Inflammatory macrophage treated with lipopolysaccharide for 4 hours (primary cell): ENCODE measurements around the gene SUFU.
"Not testable (repeated sequence)": the region's sequence is repeated elsewhere in the genome, so short reads cannot be mapped to it uniquely, and the experiment has no call there.

Source experiments
- DNase-seq: peaks from one replicate; pipeline ENCODE4 v3.0.0-alpha.2; 2020

Gene SUFU

DNA sequence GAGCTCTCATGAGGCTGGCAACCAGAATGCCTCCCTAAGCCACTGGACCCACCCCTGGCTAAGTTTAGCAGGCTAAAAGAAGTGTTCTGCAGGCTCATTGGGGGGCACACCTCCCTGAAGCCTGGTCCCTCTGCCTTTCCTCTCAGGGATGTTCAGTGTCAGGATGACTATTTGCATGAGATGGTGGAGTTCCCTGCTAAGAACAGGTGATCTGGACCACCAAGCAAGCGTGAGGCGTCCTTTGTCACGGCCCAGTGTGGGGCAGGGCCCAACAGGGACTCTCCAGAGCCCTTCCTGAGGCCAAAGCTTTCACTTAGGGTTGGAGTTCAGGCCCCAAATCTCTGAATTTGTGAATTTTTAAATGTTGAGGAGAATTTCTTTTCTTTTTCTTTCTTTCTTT, 12.0 kb downstream of the SUFU start:
- no peak for DNase-seq

DNA sequence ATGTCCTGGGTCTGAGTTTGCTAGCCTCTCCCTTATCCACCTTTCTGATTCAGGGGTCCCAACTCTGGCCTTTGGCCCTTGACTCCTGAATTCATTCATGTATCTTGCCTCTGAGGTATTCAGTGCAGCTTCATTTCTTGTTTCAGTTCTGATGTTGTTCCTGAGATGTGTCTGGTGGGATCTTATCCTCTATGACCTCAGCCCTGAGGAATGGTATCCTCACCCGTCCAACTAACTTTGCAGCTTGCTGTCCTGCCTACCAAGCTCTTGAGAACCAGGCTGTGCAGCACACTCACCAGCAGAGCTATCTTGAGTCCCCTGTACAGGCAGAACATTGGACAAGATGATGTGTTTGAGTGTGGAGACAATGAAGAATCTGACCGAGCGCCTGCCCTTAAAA, 13.8 kb downstream of the SUFU start:
- no peak for DNase-seq

DNA sequence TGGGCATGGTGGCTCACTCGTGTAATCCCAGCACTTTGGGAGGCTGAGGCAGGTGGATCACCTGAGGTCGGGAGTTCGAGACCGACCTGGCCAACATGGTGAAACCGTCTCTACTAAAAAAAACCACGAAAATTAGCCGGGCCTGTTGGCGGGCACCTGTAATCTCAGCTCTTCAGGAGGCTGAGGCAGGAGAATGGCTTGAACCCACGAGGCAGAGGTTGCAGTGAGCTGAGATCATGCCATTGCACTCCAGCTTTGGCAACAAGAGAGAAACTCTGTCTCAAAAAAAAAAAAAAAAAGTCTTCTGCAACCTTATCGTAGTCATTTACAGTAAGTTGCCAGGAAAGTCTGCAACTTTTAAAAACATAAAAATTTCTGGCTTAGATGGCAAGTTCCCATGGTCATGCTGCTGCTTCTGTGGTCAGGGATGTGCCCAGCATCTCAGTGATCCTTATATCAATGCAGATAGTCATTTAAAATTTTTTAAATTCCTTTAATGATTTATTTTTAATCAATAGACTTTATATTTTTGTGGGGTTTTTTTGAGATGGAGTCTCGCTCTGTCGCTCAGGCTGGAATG, 15.6 kb downstream of the SUFU start:
- DNase-seq = no peak

DNA sequence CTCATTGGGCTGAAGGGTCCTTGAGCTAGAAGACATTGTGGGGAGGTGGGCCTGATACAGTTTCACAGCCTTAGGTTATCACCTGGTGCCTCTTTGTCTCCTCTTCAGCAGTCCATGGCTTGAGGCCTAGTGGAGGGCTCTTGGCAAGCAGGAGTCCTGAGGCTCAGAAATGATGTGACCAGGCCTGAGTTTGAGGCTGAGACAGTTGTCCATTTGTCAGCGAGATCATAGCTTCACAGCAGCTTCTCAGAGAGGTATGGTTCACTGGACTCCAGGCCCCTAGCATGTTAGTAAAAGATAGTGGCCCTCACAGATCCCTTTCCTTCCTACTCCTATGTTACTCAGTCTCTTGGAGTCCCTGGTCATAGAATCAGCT, 19.1 kb downstream of the SUFU start:
- no peak for DNase-seq

DNA sequence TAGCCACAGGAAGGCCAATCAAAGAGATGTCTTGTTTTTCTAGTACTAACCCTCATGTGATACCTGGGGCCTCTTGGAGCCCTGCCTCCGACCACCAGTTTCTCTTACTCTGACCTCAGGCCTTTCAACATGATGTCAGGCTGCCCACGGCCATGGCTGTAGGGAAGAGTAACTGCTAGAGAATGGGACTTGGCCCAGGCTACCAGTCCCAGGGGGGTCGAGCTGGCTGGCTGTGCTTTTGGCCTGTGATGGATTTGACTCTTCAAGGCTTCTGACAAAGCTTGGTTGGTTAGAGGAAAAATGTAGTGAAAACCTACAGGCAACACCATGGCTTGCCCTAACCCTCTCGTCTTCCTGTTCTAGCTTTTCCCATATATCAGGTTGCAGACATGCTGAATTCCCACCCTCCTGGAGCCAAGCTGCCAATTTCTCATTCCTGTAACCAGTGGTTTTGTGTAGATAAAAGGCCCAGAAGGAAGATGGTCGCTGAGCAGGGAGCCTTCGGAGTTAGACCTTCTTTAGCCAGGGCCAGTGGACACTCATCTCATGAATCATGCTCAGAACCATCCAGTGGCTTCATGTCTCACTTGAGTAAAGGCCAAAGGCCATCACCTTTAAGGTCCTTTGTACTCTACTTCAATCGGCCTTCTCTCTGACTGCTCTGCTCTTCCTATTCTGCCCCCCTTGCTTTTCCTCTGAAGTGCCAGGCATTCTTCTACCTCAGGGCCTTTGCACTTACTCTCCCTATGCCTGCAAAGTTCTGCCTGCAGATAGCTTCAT, 19.7 kb downstream of the SUFU start:
- peak; percentile 23 for DNase-seq

DNA sequence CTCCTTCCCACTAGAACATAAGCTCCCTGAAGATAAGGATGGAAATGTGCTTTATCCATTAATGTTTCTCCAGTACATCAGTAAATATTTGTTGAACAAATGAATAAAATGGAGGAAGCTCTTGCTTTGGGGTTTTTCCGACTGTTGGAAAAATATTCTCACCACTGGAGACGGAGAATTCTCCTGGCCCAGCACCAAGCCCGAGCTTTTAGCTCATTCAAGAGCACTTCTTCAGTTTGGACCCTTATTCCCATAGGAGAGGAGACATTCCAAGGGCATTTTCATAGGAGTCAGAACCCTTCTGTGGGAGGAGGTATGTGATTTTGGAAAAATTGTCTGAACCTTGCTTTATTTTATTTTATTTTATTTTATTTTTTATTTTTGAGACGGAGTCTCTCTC, 21.0 kb downstream of the SUFU start:
- no peak for DNase-seq

DNA sequence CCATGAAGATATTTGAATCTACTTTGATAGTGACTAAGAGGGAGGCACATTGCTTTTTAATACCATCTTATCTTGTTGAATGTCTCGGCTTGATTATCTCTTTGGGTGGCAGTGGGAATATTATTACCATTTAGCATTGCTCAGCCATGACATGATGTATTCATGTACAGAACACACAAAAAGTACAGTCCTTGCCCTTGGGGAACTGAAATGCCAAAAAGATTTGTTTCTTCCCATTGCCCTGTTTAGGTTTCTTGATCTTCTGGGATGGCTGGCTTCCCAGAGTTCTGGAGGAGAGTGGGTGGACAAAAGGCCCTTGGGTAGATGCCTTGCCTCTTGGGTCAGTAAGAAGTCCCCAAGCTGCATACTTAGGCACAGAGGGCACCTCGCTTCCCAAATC, 23.8 kb downstream of the SUFU start:
- DNase-seq = no peak

DNA sequence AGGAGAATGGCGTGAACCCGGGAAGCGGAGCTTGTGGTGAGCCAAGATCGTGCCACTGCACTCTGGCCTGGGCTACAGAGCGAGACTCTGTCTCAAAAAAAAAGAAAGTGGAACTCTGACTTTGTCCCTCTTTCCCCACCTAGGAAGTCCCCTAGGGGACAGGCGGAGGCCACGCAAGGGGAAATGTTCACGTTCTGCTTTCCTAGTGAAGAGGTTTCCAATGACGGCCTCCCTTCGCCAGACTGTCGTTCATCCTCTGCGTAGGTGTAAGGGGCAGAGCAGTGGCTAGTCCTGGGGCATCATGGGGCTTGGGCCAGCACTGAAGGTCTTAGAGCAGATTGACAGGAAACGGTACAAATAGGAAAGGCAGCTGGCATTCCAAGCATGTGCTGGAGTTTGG, 30.6 kb downstream of the SUFU start:
- peak; percentile 94 for DNase-seq

DNA sequence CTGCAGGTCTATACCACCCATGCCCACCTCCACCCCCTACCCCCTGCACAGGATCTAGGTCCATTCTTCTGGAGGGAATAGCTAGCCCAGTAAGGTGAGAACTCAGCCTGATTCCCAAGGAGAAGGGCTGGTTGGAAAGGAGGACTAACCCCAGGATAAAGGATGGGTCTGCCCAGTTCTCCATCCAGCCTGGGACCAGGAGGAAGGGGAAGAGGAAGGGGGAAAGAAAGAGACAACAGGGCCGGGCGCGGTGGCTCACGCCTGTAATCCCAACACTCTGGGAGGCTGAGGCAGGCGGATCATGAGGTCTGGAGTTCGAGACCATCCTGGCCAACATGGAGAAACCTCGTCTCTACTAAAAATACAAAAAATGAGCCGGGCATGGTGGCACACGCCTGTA, 31.2 kb downstream of the SUFU start:
- not testable (repeated sequence) for DNase-seq

DNA sequence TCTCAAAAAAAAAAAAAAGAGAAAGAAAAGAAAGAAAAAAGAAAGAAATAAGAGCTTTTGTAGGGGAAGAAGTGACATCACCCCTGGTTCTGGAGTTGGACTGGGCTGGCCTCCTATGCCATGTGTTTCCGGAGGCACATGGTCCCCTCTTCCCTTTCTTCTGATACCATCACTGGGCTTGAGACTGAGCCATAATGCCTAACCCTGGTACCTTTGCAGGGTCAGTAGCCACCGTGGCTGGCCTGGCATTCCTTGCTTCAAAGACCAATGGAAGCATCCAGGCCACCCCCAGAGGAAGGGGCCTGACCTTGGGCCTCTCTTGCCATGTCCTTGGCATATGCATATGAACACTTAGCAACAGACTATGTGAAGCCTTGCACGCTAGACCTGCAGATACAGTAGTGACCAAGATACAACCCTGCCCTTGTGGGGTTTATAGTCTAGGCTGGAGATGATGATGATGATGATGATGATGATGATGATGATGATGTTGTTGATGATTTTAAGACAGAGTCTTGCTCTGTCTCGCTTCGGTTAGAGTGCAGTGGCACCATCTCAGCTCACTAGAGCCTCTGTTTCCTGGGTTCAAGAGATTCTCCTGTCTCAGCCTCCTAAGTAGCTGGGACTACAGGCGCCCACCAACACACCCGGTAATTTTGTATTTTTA, 31.8 kb downstream of the SUFU start:
- DNase-seq = no peak

DNA sequence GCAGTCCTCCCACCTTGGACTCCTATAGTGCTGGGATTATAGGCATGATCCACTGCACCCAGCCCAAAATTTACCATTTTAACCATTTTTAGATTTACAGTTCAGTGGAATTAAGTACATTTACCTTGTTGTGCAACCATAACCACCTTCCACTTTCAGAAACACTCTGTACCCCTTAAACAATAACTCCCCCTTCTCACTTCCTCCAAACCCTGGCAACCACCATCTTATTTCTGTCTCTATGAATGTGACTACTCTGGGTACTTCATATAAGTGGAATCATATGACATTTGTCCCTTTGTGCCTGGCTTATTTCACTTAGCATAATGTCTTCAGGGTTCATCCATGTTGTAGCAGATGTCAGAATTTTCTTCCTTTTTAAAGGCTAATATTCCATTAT, 33.6 kb downstream of the SUFU start:
- no peak for DNase-seq

DNA sequence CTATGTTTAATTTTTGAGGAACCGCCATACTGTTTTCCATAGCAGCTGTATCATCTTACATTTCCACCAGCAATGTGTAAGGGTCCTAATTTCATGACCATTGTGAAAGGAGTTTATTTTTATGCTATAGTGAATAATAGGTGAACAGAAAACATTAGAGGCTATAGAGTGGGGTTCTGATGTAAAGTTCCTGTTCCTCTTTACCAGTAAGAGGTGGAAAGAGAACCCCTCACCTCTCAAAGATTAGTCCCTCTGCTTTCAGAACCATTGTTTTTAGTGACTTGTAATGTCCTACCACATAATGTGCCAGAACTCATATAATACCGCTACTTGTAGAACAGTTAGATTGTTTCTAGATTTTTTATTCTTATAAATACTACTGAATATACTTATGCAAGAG, 34.2 kb downstream of the SUFU start:
- no peak for DNase-seq

DNA sequence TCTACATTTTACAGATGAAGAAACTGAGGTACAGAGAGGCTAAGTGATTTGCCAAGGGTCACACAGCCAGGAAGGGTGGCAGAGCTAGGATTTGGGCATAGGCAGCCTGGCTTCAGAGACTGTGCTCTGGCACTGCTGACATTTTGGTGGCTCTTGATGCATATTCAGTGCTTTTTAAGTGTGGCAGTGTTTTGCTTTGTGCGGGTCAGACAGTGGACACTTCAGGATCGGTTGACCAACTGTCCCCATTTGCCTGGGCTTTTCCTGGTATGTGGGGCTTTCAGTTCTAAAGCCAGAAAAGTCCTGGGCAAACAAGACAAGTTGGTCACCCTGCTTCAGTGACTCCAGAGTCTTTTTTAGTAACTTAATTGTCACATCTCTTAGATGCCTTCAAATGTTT, 35.0 kb downstream of the SUFU start:
- DNase-seq = no peak

DNA sequence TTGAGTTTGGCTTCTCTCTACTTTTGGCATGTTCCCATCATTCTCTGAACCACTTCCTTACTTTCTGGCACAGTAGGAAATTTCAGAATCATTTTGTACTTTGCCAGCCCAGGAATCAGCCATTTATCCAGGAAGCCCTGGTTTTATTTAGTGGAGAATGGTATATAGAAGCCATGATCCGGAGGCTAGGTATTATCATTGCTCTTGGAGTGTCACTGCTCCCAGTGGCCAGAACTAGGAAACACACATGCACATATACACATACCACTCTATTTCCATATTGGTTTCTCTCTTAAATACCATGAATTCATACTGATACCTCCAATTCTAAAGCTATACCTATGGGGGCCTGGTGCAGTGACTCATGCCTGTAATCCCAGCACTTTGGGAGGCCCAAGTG, 36.3 kb downstream of the SUFU start:
- DNase-seq = peak; percentile 35

DNA sequence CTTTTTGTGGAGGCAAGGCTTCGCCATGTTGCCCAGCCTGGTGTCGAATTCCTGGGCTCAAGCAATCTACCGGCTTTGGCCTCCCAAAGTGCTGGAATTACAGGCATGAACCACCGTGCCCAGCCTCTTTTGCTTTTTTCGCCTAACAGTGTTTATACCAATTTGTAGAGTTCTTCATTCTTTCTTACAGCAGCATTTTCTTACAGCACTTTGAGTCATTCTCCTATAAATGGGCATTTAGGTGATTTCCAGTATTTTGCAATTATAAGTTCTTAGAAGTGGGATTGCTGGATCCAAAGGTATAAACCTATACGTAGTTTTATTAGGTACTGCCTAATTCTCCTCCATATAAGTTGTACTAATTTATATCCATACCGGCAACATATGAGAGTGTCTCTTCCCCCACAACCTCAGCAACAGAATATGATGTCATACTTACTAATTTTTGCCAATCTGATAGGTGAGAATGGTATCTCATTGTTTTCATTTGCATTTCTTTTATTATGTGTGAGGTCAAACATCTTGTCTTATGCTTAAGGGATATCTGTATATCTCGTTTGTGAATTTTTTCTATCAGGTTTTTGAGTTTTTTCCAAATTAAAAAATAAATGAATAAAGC, 39.1 kb downstream of the SUFU start:
- peak; percentile 72 for DNase-seq

DNA sequence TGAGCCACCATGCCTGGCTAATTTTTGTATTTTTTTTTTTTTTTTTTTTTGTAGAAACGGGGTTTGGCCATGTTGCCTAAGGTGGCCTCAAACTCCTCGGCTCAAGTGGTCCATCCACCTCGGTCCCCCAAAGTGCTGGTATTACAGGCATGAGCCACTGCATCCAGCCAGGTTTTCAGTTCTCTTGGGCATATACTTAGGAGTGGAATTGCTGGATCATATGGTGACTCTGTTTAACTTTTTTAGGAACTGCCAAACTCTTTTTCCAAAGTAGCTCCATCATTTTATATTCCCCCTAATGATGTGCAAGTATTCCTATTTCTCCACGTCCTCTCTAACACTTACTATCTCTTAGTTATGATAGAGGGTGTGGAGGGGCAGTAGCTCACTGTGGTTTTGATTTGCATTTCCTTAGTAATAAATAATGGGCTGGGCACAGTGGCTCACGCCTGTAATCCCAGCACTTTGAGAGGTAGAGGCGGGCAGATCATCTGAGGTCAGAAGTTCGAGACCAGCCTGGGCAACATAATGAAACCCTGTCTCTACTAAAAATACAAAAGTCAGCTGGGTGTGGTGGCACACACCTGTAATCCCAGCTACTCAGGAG, 41.6 kb downstream of the SUFU start:
- DNase-seq = no peak

DNA sequence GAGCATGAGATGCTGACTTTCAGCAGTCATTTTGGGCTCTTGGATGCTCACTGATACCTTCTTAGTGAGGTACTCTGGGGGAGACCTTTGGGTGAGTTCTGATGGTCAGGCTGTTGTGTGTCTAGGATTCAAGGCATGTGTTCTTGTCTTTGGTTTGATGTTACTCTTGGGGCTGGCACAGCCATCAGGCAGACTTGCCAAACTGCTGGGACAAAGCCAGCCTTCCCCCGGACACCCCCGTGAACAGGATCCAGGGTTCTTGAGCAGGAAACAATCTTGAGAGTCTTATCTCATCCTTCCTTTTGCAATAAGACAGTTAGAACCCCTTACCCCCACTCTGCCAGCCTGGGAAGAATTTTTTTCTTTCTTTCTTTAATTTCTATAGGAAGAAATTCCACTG, 42.2 kb downstream of the SUFU start:
- DNase-seq = no peak

DNA sequence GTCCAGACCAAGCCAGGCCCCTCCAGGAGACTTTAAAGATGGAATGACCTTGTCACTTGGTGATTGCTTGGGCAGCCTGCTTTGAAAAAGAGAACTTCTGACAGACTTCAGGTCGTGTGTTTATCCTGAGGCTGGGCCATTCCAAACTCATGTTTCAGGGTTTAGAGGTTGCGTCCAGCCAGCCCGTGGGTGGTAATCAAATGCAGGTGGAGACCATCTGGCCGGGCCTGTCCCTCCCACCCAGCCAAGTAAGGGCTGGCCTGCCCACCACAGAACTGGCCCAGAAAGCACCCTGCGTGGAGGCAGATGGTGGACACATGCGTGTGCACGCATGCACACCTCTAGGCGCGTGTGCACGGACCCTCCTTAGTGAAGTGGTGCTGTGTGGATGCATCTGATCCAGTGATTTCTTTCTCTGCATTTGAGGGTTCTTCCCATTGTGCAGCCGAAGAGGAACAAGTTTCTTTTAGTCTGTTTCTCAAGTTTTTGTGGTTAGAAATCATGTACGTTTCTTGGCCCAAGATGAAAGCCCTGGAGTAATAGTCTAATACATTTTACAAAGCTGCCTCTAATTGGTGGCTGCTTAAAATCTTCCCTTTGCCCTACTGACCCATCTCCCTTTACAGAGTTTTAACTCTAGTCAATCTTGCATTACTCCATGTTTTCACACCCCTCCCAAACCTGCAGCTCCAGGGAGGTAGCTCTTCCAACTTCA, 43.0 kb downstream of the SUFU start:
- peak; percentile 51 for DNase-seq

DNA sequence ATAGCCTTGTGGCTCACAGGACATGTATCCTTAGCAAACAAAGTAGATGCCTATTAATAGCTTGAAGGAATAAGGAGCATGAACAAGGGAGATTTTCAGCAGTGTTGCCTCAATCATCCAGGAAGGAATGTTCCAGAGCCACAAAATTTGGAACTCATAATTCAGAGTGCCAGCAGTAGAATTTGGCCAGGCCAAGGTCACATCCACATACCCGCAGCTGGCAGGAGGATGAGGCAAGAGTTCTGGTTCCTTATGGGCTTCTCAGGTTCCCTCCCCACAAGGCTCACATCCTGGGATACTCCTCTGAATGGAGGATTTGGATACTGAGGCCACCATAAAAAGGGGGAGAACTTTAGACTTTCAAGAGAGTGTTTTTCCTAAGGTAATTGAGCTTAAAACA, 45.8 kb downstream of the SUFU start:
- no peak for DNase-seq

DNA sequence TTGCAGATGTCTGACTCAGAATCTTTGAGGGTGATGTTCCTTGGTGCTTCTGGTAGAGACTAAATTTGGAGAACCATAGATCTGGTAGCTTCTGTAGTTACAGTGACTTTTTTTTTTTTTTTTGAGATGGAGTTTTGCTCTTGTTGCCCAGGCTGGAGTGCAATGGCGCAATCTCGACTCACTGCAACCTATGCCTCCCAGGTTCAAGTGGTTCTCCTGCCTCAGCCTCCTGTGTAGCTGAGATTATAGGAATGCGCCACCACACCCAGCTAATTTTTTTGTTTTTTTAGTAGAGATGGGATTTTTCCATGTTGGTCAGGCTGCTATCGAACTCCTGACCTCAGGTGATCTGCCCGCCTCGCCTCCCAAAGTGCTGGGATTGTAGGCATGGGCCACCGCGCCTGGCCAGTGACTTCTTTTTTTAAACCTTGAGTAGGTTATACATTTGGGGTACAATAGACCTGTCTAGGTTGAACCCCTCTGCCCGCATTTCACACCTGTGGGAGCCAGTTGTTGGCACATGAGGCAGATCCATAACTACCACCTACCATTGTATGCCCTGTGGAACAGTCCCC, 47.0 kb downstream of the SUFU start:
- DNase-seq = no peak

DNA sequence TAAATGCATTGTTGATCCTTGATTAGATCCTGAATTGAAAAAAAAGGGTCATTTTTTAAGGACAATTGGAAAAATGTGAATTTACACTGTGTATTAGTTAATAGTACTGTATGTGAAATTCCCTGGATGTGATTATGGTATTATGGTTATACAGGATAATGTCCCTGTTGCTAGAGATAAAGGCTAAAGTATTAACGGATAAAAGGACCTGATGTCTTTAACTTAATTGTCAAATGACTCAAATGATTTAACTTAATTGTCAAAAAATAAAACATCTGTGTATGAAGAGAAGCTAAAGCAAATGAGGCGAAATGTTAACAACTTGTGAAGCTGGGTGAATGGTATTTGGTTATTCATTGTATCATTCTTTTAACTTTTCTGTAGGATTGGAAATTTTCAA, 48.8 kb downstream of the SUFU start:
- DNase-seq = no peak

DNA sequence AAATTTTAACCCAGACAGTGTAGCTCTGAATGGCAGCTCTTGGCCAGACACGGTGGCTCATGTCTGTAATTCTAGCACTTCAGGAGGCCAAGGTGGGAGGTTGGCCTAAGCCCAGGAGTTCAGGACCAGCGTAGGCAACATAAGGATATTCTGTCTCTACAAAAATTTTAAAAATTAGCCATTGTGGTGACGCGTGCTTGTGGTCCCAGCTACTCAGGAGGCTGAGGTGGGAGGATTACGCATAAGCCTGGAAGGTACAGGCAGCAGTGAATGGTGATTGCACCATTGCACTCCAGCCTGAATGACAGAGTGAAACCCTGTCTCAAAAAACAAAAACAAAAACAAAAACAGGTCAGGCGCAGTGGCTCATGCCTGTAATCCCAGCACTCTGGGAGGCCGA, 50.0 kb downstream of the SUFU start:
- no peak for DNase-seq

DNA sequence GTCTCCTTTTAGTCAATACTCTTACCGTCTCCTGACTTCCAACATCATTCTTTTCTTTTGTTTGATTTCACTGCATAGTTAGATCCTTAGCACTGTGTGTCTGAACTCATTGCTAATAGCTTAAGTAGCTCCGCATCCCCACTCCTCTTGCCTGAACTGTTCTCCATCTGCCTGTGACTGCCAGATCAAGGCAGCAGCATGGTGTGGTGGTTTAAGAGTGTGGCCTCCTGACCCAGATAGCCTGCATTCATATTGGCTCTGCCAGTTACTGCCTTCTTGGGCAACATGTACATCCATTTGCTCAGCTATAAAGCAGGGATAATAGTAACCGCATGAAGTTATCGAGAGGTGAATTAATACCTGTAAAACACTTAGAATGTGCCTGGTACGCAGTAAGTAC, 50.8 kb downstream of the SUFU start:
- no peak for DNase-seq
